ENCODE results near the gene DNAH8.

The DNAH8 gene

GRCh38 chr6:39016839-39017546 lies 301.9 kb downstream of the DNAH8 start:
- DNase-seq (ENCODE audit: insufficient read length) (no peak), FAIRE-seq (no peak)
- TF ChIP-seq POLR2AphosphoS5 (IDR thresholded peaks at IDR 0.05; ENCODE audit: low read depth, low read length) (no peak), TAF1 (IDR thresholded peaks at IDR 0.05; ENCODE audit: borderline replicate concordance, low read depth, low read length) (no peak), POLR2A (IDR thresholded peaks at IDR 0.05; ENCODE audit: low read depth, low read length) (no peak)

GRCh38 chr6:39017547-39017880 lies 302.4 kb downstream of the DNAH8 start:
- FAIRE-seq (no peak), DNase-seq (ENCODE audit: insufficient read length) (no peak)
- TF ChIP-seq POLR2A (IDR thresholded peaks at IDR 0.05; ENCODE audit: low read depth, low read length) (no peak), TAF1 (IDR thresholded peaks at IDR 0.05; ENCODE audit: borderline replicate concordance, low read depth, low read length) (no peak), POLR2AphosphoS5 (IDR thresholded peaks at IDR 0.05; ENCODE audit: low read depth, low read length) (no peak)

- TF ChIP-seq POLR2A (IDR thresholded peaks at IDR 0.05; ENCODE audit: low read depth, low read length) (no peak), POLR2AphosphoS5 (IDR thresholded peaks at IDR 0.05; ENCODE audit: low read depth, low read length) (no peak), TAF1 (IDR thresholded peaks at IDR 0.05; ENCODE audit: borderline replicate concordance, low read depth, low read length) (no peak)
- FAIRE-seq (no peak), DNase-seq (ENCODE audit: insufficient read length) (no peak)
These were observed 303.0 kb downstream of the DNAH8 start for GRCh38 chr6:39018103-39018502.

GRCh38 chr6:39020136-39020535 lies 305.0 kb downstream of the DNAH8 start:
- no peak for DNase-seq (ENCODE audit: insufficient read length)
- TF ChIP-seq POLR2AphosphoS5 (IDR thresholded peaks at IDR 0.05; ENCODE audit: low read depth, low read length) (no peak), POLR2A (IDR thresholded peaks at IDR 0.05; ENCODE audit: low read depth, low read length) (no peak), TAF1 (IDR thresholded peaks at IDR 0.05; ENCODE audit: borderline replicate concordance, low read depth, low read length) (no peak)
- no peak for FAIRE-seq

- no peak for DNase-seq (ENCODE audit: insufficient read length)
- no peak for TF ChIP-seq POLR2A (IDR thresholded peaks at IDR 0.05; ENCODE audit: low read depth, low read length)
- TF ChIP-seq TAF1 (IDR thresholded peaks at IDR 0.05; ENCODE audit: borderline replicate concordance, low read depth, low read length), result no peak
- no peak for TF ChIP-seq POLR2AphosphoS5 (IDR thresholded peaks at IDR 0.05; ENCODE audit: low read depth, low read length)
- no peak for FAIRE-seq
These were observed 305.9 kb downstream of the DNAH8 start for GRCh38 chr6:39021041-39021440.

- no peak for FAIRE-seq
- DNase-seq (ENCODE audit: insufficient read length), result no peak
- TF ChIP-seq POLR2A (IDR thresholded peaks at IDR 0.05; ENCODE audit: low read depth, low read length), result no peak
- TF ChIP-seq POLR2AphosphoS5 (IDR thresholded peaks at IDR 0.05; ENCODE audit: low read depth, low read length), result no peak
- no peak for TF ChIP-seq TAF1 (IDR thresholded peaks at IDR 0.05; ENCODE audit: borderline replicate concordance, low read depth, low read length)
These were observed 306.7 kb downstream of the DNAH8 start for GRCh38 chr6:39021779-39022178.

- DNase-seq (ENCODE audit: insufficient read length) (no peak), FAIRE-seq (peak; percentile 57)
- TF ChIP-seq POLR2AphosphoS5 (IDR thresholded peaks at IDR 0.05; ENCODE audit: low read depth, low read length) (no peak), POLR2A (IDR thresholded peaks at IDR 0.05; ENCODE audit: low read depth, low read length) (no peak), TAF1 (IDR thresholded peaks at IDR 0.05; ENCODE audit: borderline replicate concordance, low read depth, low read length) (no peak)
These were observed 311.1 kb downstream of the DNAH8 start for GRCh38 chr6:39026175-39026574.

GRCh38 chr6:39029156-39030011 lies 314.3 kb downstream of the DNAH8 start:
- peak; percentile 91 for FAIRE-seq
- TF ChIP-seq POLR2A (IDR thresholded peaks at IDR 0.05; ENCODE audit: low read depth, low read length) (no peak), POLR2AphosphoS5 (IDR thresholded peaks at IDR 0.05; ENCODE audit: low read depth, low read length) (no peak), TAF1 (IDR thresholded peaks at IDR 0.05; ENCODE audit: borderline replicate concordance, low read depth, low read length) (no peak)
- no peak for DNase-seq (ENCODE audit: insufficient read length)

GRCh38 chr6:39035681-39036080 lies 320.6 kb downstream of the DNAH8 start:
- DNase-seq (ENCODE audit: insufficient read length) (no peak), FAIRE-seq (no peak)
- TF ChIP-seq TAF1 (IDR thresholded peaks at IDR 0.05; ENCODE audit: borderline replicate concordance, low read depth, low read length) (no peak), POLR2A (IDR thresholded peaks at IDR 0.05; ENCODE audit: low read depth, low read length) (no peak), POLR2AphosphoS5 (IDR thresholded peaks at IDR 0.05; ENCODE audit: low read depth, low read length) (no peak)

GRCh38 chr6:39037082-39037508 lies 322.0 kb downstream of the DNAH8 start:
- FAIRE-seq (no peak), DNase-seq (ENCODE audit: insufficient read length) (no peak)
- TF ChIP-seq POLR2A (IDR thresholded peaks at IDR 0.05; ENCODE audit: low read depth, low read length), result no peak
- TF ChIP-seq TAF1 (IDR thresholded peaks at IDR 0.05; ENCODE audit: borderline replicate concordance, low read depth, low read length), result no peak
- TF ChIP-seq POLR2AphosphoS5 (IDR thresholded peaks at IDR 0.05; ENCODE audit: low read depth, low read length), result no peak

GRCh38 chr6:39037707-39038106 lies 322.6 kb downstream of the DNAH8 start:
- TF ChIP-seq POLR2A (IDR thresholded peaks at IDR 0.05; ENCODE audit: low read depth, low read length) (no peak), TAF1 (IDR thresholded peaks at IDR 0.05; ENCODE audit: borderline replicate concordance, low read depth, low read length) (no peak), POLR2AphosphoS5 (IDR thresholded peaks at IDR 0.05; ENCODE audit: low read depth, low read length) (no peak)

More at GRCh38 chr6:39037707-39038106, 322.6 kb downstream of the DNAH8 start:
- DNase-seq (ENCODE audit: insufficient read length) (no peak), FAIRE-seq (no peak)

Data from GM12892 (cell line).